SK-N-SH (cell line): ENCODE data around the gene DUSP28. TPM values are rescaled to one million over a fixed set of nuclear protein-coding genes. Genes with fewer than 3 reads are reported as not detected.

Experiments
- CTCF ChIA-PET: fragments of 300-600, 350-600 bp; formaldehyde crosslinking; extraction: SDS; loops from one replicate; lab custom pipeline; 2021; lab: Yijun Ruan, JAX
- POLR2A ChIA-PET: fragments of 350-600 bp; sonication (Branson Sonifier 250); formaldehyde crosslinking; extraction: SDS; loops from one replicate; lab custom pipeline; 2020; ENCODE audit warnings: antibody characterized with exemption, inconsistent platforms; lab: Yijun Ruan, JAX
- DNase-seq: peaks from one replicate; pipeline ENCODE4 v3.0.0; 2012
- H2AFZ ChIP-seq: fragments of 200-600 bp; sonication (generic); 2 replicates; pipeline ENCODE4 v1.8.1; 2016; ENCODE audit warnings: antibody characterized with exemption, mild to moderate bottlenecking, low read depth
- H3F3A ChIP-seq: fragments of 200-600 bp; sonication (generic); replicated peaks from 2 replicates; pipeline ENCODE3; 2016; ENCODE audit warnings: antibody characterized with exemption, mild to moderate bottlenecking; ENCODE audit not compliant: insufficient read depth
- H3K27ac ChIP-seq, 2 experiments: fragments of 200-500 bp in 1 of 2; fragments of 200-600 bp in 1 of 2; sonication (Bioruptor generic) in 1 of 2; sonication (generic), shearing (Covaris generic) in 1 of 2; 2 replicates each; pipeline versions ENCODE4 v1.5.1 to v1.6.1; 2014 to 2016; ENCODE audit warnings: low read depth in 2 of 2, inconsistent platforms in 1 of 2, low read length in 1 of 2, mild to moderate bottlenecking in 1 of 2, mixed read lengths in 1 of 2
- H3K27me3 ChIP-seq: fragments of 200-600 bp; sonication (generic), shearing (Covaris generic); 2 replicates; pipeline ENCODE4 v1.6.1; 2016; ENCODE audit warnings: mixed run types; ENCODE audit not compliant: insufficient read depth
- H3K36me3 ChIP-seq, 2 experiments: fragments of 200-500 bp in 1 of 2; fragments of 200-600 bp in 1 of 2; sonication (Bioruptor generic) in 1 of 2; sonication (generic) in 1 of 2; replicated peaks in 1 of 2; 2 replicates each; pipeline versions ENCODE3 to v1.5.1; 2014 to 2016; ENCODE audit warnings: low read length in 1 of 2, mild to moderate bottlenecking in 1 of 2; ENCODE audit not compliant: insufficient read depth in 2 of 2, control insufficient read depth in 1 of 2
- H3K4me1 ChIP-seq, 2 experiments: fragments of 200-500 bp in 1 of 2; fragments of 200-600 bp in 1 of 2; sonication (Bioruptor generic) in 1 of 2; sonication (generic), shearing (Covaris generic) in 1 of 2; 2 replicates each; pipeline versions ENCODE4 v1.5.1 to v1.6.1; 2014 to 2016; ENCODE audit warnings: low read depth in 1 of 2, low read length in 1 of 2, mixed run types in 1 of 2; ENCODE audit not compliant: insufficient read depth in 2 of 2, control insufficient read depth in 1 of 2
- H3K4me2 ChIP-seq: fragments of 200-600 bp; sonication (generic), shearing (Covaris generic); 2 replicates; pipeline ENCODE4 v1.6.1; 2017; ENCODE audit warnings: mixed run types
- H3K4me3 ChIP-seq, 2 experiments: fragments of 200-500 bp in 1 of 2; fragments of 200-600 bp in 1 of 2; sonication (Bioruptor generic) in 1 of 2; sonication (generic), shearing (Covaris generic) in 1 of 2; 2 replicates each; pipeline versions ENCODE4 v1.5.1 to v1.8.1; 2014 to 2016; ENCODE audit warnings: low read depth in 2 of 2, inconsistent platforms in 1 of 2, low read length in 1 of 2, mild to moderate bottlenecking in 1 of 2, mixed read lengths in 1 of 2, moderate library complexity in 1 of 2
- H3K79me2 ChIP-seq: fragments of 200-600 bp; sonication (generic); 2 replicates; pipeline ENCODE4 v1.8.1; 2017; ENCODE audit warnings: mild to moderate bottlenecking; ENCODE audit not compliant: insufficient read depth
- H3K9ac ChIP-seq: fragments of 200-600 bp; sonication (generic); 2 replicates; pipeline ENCODE4 v1.6.1; 2017; ENCODE audit warnings: mixed run types
- H3K9me2 ChIP-seq: fragments of 200-600 bp; sonication (generic); 2 replicates; pipeline ENCODE4 v1.6.1; 2017; ENCODE audit warnings: mixed run types
- H3K9me3 ChIP-seq: fragments of 200-600 bp; sonication (generic); 2 replicates; pipeline ENCODE4 v1.6.1; 2017; ENCODE audit warnings: mixed run types, mild to moderate bottlenecking, moderate library complexity
- H4K20me1 ChIP-seq: fragments of 200-600 bp; sonication (generic); 2 replicates; pipeline ENCODE4 v1.6.1; 2017; ENCODE audit warnings: mild to moderate bottlenecking, mixed run types; ENCODE audit not compliant: insufficient read depth
- CHD2 ChIP-seq: fragments of 150-350 bp; IDR thresholded peaks from 2 replicates; pipeline ENCODE4 v1.6.1; 2018; ENCODE audit warnings: low read length; ENCODE audit not compliant: partially characterized antibody
- ELF1 ChIP-seq: IDR thresholded peaks from 2 replicates; pipeline ENCODE4 v1.4.0; 2012
- EP300 ChIP-seq, 2 experiments: IDR thresholded peaks; 2 replicates each; pipeline versions ENCODE4 v1.4.0 to v1.6.1; 2012; ENCODE audit warnings: borderline replicate concordance in 1 of 2, low read depth in 1 of 2, low read length in 1 of 2
- EZH2phosphoT487 ChIP-seq: fragments of 200-600 bp; sonication (generic); IDR thresholded peaks from 2 replicates; pipeline ENCODE4 v1.6.1; 2017; ENCODE audit warnings: low read depth, mixed run types, mild to moderate bottlenecking, antibody characterized with exemption, moderate library complexity, borderline replicate concordance
- FOXM1 ChIP-seq: IDR thresholded peaks from 2 replicates; pipeline ENCODE4 v1.4.0; 2012; ENCODE audit warnings: low read depth, mild to moderate bottlenecking
- GABPA ChIP-seq: IDR thresholded peaks from 2 replicates; pipeline ENCODE4 v1.4.0; 2012; ENCODE audit warnings: low read depth, mild to moderate bottlenecking
- MAX ChIP-seq: IDR thresholded peaks from 2 replicates; pipeline ENCODE4 v1.4.0; 2012; ENCODE audit warnings: low read depth
- MXI1 ChIP-seq: IDR thresholded peaks from 2 replicates; pipeline ENCODE4 v1.6.1; 2012; ENCODE audit warnings: mild to moderate bottlenecking, low read depth, low read length, improper control_type of control experiment
- NFIC ChIP-seq: IDR thresholded peaks from 2 replicates; pipeline ENCODE4 v1.4.0; 2012; ENCODE audit warnings: borderline replicate concordance
- RCOR1 ChIP-seq: fragments of 150-350 bp; IDR thresholded peaks from 2 replicates; pipeline ENCODE4 v1.6.1; 2017; ENCODE audit warnings: antibody characterized with exemption, low read length
- RFX5 ChIP-seq: IDR thresholded peaks from 2 replicates; pipeline ENCODE4 v1.6.1; 2012; ENCODE audit warnings: mild to moderate bottlenecking, improper control_type of control experiment, low read length
- RXRA ChIP-seq: IDR thresholded peaks from 2 replicates; pipeline ENCODE4 v1.4.0; 2012; ENCODE audit warnings: low read depth, mild to moderate bottlenecking, borderline replicate concordance
- SMC3 ChIP-seq: IDR thresholded peaks from 2 replicates; pipeline ENCODE4 v1.6.1; 2012; ENCODE audit warnings: low read depth, low read length, improper control_type of control experiment
- TAF1 ChIP-seq: IDR thresholded peaks from 2 replicates; pipeline ENCODE4 v1.6.1; 2012; ENCODE audit warnings: low read depth, mild to moderate bottlenecking, low read length, moderate library complexity, borderline replicate concordance
- YY1 ChIP-seq: IDR thresholded peaks from 2 replicates; pipeline ENCODE4 v1.4.0; 2012; ENCODE audit warnings: low read depth, mild to moderate bottlenecking
- WGBS: methylation state at CpG from one replicate; pipeline ENCODE4 v1.1.6; 2017; ENCODE audit warnings: low lambda C conversion rate; 5-methylcytosine and 5-hydroxymethylcytosine counted together
- polyA plus RNA-seq, 3 experiments: library from polyadenylated mRNA; depleted of rRNA; stranded (reverse); fragments of >200 nt; gene quantifications; 2 replicates each; pipeline ENCODE4 v1.2.3, GENCODE V29; 2012
- TF ChIP-seq, protein P1 (sequence below): IDR thresholded peaks from 2 replicates; pipeline ENCODE4 v1.4.0; 2012; ENCODE audit warnings: low read depth, borderline replicate concordance
- TF ChIP-seq, protein P2 (sequence below): fragments of 150-350 bp; IDR thresholded peaks from 2 replicates; pipeline ENCODE4 v1.6.1; 2017; ENCODE audit warnings: antibody characterized with exemption, low read length, low read depth, borderline replicate concordance

Gene DUSP28
- polyA plus RNA-seq, 1 of the 3 experiments (the other 2 are of a cell fraction), result 4.1 TPM

GRCh38 chr2:240539906-240540305 is 20.3 kb upstream of the DUSP28 start:
- no peak overlapping the region for H3K9ac ChIP-seq
- H4K20me1 ChIP-seq, result no peaks in the 10 kb centered on the region
- no peak overlapping the region for H3K4me3 ChIP-seq
- no peak for DNase-seq
- H3K36me3 ChIP-seq, result peaks cover 7 to 19% of the 10 kb centered on the region in 2 experiments
- ChIA-PET CTCF (no interaction called here), POLR2A (no interaction called here)
- H3K9me2 ChIP-seq, result no peaks in the 10 kb centered on the region
- TF ChIP-seq NFIC (no peak), EP300 (IDR thresholded peaks at IDR 0.05; ENCODE audit: borderline replicate concordance in 1 of 2, low read depth in 1 of 2, low read length in 1 of 2) (no peak), CHD2 (no peak), MXI1 (no peak), RCOR1 (no peak), TAF1 (no peak), MAX (no peak), EZH2phosphoT487 (no peak), SMC3 (no peak), ELF1 (no peak), YY1 (no peak), RXRA (no peak), GABPA (no peak), FOXM1 (no peak)
- TF ChIP-seq, protein P1, sequence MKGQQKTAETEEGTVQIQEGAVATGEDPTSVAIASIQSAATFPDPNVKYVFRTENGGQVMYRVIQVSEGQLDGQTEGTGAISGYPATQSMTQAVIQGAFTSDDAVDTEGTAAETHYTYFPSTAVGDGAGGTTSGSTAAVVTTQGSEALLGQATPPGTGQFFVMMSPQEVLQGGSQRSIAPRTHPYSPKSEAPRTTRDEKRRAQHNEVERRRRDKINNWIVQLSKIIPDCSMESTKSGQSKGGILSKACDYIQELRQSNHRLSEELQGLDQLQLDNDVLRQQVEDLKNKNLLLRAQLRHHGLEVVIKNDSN, result no peak
- TF ChIP-seq, protein P2, sequence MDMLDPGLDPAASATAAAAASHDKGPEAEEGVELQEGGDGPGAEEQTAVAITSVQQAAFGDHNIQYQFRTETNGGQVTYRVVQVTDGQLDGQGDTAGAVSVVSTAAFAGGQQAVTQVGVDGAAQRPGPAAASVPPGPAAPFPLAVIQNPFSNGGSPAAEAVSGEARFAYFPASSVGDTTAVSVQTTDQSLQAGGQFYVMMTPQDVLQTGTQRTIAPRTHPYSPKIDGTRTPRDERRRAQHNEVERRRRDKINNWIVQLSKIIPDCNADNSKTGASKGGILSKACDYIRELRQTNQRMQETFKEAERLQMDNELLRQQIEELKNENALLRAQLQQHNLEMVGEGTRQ, result no peak
- no peaks in the 10 kb centered on the region for H3K27me3 ChIP-seq
- no peak overlapping the region for H3K4me2 ChIP-seq
- no peak overlapping the region for H3K27ac ChIP-seq
- H3K9me3 ChIP-seq, result no peaks in the 10 kb centered on the region
- H3K4me1 ChIP-seq, result no peaks in the 10 kb centered on the region
- H2AFZ ChIP-seq, result no peak overlapping the region
- no peaks in the 10 kb centered on the region; the same call in 1 of the 2 replicates for H3K79me2 ChIP-seq
- no peaks in the 10 kb centered on the region for H3F3A ChIP-seq

GRCh38 chr2:240551288-240551687 is 8.9 kb upstream of the DUSP28 start:
- no peaks in the 10 kb centered on the region for H3K27me3 ChIP-seq
- no peaks in the 10 kb centered on the region for H3K4me1 ChIP-seq
- H3K79me2 ChIP-seq, result peaks cover 28% of the 10 kb centered on the region; the same call in 1 of the 2 replicates
- ChIA-PET CTCF (interaction anchor here (0.8 to 2.5 kb wide), 4 partner anchors 15 to 47 kb away, joined by 3 to 9 read pairs (median 4); no protein-coding TSS in a partner anchor), POLR2A (no interaction called here)
- no peaks in the 10 kb centered on the region for H3K9me2 ChIP-seq
- DNase-seq, result no peak
- 98% methylated on average over 4 of the region's 4 CpGs for WGBS
- no peak overlapping the region for H2AFZ ChIP-seq
- no peaks in the 10 kb centered on the region for H3K9me3 ChIP-seq
- H3F3A ChIP-seq, result no peaks in the 10 kb centered on the region
- peaks cover 20 to 22% of the 10 kb centered on the region in 2 experiments for H3K36me3 ChIP-seq
- no peaks in the 10 kb centered on the region for H4K20me1 ChIP-seq
- TF ChIP-seq RFX5 (no peak), EZH2phosphoT487 (no peak)
- no peak overlapping the region for H3K4me3 ChIP-seq
- no peak overlapping the region for H3K27ac ChIP-seq
- no peak overlapping the region for H3K9ac ChIP-seq
- H3K4me2 ChIP-seq, result no peak overlapping the region
